Measurements from ENCODE around the gene ATP2C2. TPM values are rescaled to one million over a fixed set of nuclear protein-coding genes. Genes with fewer than 3 reads are reported as not detected.

Gene ATP2C2
- total RNA-seq, 1 experiment from 2014 or later, result 20.3 TPM

- Histone ChIP-seq H4K20me1 (ENCODE audit: insufficient read depth) (no peaks in the 10 kb centered on the region), H3K79me2 (ENCODE audit: insufficient read depth, low read length) (no peaks in the 10 kb centered on the region), H3K4me3 (replicated peaks in 1 of 2; ENCODE audit: low read depth in 1 of 2, low read length in 2 of 2) (no peak overlapping the region), H3K27ac (ENCODE audit: low read depth, low read length) (no peak overlapping the region), H3K9ac (ENCODE audit: low read length) (no peak overlapping the region), H3K4me1 (ENCODE audit: control insufficient read depth in 1 of 2, insufficient read depth in 2 of 2, low read length in 2 of 2) (no peaks in the 10 kb centered on the region), H3K9me3 (ENCODE audit: control insufficient read depth in 1 of 2, insufficient read depth in 1 of 2, low read depth in 1 of 2, low read length in 2 of 2) (no peaks in the 10 kb centered on the region), H3K36me3 (ENCODE audit: control insufficient read depth in 1 of 2, insufficient read depth in 2 of 2, low read length in 2 of 2) (no peaks in the 10 kb centered on the region), H3K27me3 (ENCODE audit: insufficient read depth, low read length) (no peaks in the 10 kb centered on the region), H3K9me2 (ENCODE audit: insufficient read depth) (no peaks in the 10 kb centered on the region), H3K4me2 (ENCODE audit: low read length) (no peak overlapping the region), H2AFZ (ENCODE audit: low read depth, low read length, poor library complexity, severe bottlenecking) (no peak overlapping the region)
- ChIA-PET RAD21 (ENCODE audit: low non-redundant PET in 1 of 2, low total read pairs in 2 of 2, uncharacterized antibody in 2 of 2, unreplicated experiment in 2 of 2) (no interaction called here), POLR2A (no interaction called here), CTCF (no interaction called here)
- intact Hi-C loops (cut with micrococcal nuclease), result no loop called here
- DNase-seq (ENCODE audit: low read depth, low spot score), result no peak
- no peak for ATAC-seq
- no peak for TF ChIP-seq YY1 (IDR thresholded peaks at IDR 0.05; ENCODE audit: extremely low read depth, insufficient replicate concordance, low read depth, low read length)
- TF ChIP-seq EZH2 (IDR thresholded peaks at IDR 0.05), result no peak
- no peak for TF ChIP-seq CTCF (IDR thresholded peaks at IDR 0.05 in 2 of 3, conservative IDR thresholded peaks at IDR 0.05 in 1 of 3; ENCODE audit: borderline replicate concordance in 1 of 3, insufficient read depth in 1 of 3, low read depth in 2 of 3, low read length in 2 of 3)
- no TSS peak for BruUV-seq (replicated peaks)
These were observed 36.0 kb downstream of the ATP2C2 start for GRCh38 chr16:84404324-84404723.

GRCh38 chr16:84404936-84405639 is 36.8 kb downstream of the ATP2C2 start:
- Histone ChIP-seq H3K27me3 (ENCODE audit: insufficient read depth, low read length) (no peaks in the 10 kb centered on the region), H3K79me2 (ENCODE audit: insufficient read depth, low read length) (no peaks in the 10 kb centered on the region), H3K27ac (ENCODE audit: low read depth, low read length) (no peak overlapping the region), H3K4me2 (ENCODE audit: low read length) (no peak overlapping the region), H4K20me1 (ENCODE audit: insufficient read depth) (no peaks in the 10 kb centered on the region), H3K9me2 (ENCODE audit: insufficient read depth) (no peaks in the 10 kb centered on the region), H3K4me3 (replicated peaks in 1 of 2; ENCODE audit: low read depth in 1 of 2, low read length in 2 of 2) (no peak overlapping the region), H3K9me3 (ENCODE audit: control insufficient read depth in 1 of 2, insufficient read depth in 1 of 2, low read depth in 1 of 2, low read length in 2 of 2) (no peaks in the 10 kb centered on the region), H2AFZ (ENCODE audit: low read depth, low read length, poor library complexity, severe bottlenecking) (no peak overlapping the region), H3K4me1 (ENCODE audit: control insufficient read depth in 1 of 2, insufficient read depth in 2 of 2, low read length in 2 of 2) (no peaks in the 10 kb centered on the region), H3K36me3 (ENCODE audit: control insufficient read depth in 1 of 2, insufficient read depth in 2 of 2, low read length in 2 of 2) (no peaks in the 10 kb centered on the region), H3K9ac (ENCODE audit: low read length) (no peak overlapping the region)
- RAD21 ChIA-PET (ENCODE audit: low non-redundant PET in 1 of 2, low total read pairs in 2 of 2, uncharacterized antibody in 2 of 2, unreplicated experiment in 2 of 2), result no interaction called here
- POLR2A ChIA-PET, result no interaction called here
- no TSS peak for BruUV-seq (replicated peaks)
- intact Hi-C loops (cut with micrococcal nuclease), result no loop called here
- DNase-seq (ENCODE audit: low read depth, low spot score) (no peak), ATAC-seq (no peak)
- CTCF ChIA-PET, result no interaction called here
- no peak for TF ChIP-seq CBX3 (IDR thresholded peaks at IDR 0.05; ENCODE audit: low read depth)
- no peak for TF ChIP-seq MAX (IDR thresholded peaks at IDR 0.05)
- TF ChIP-seq ZFX (IDR thresholded peaks at IDR 0.05), result no peak; the same call in 1 of the 2 replicates
- TF ChIP-seq POLR2AphosphoS5 (IDR thresholded peaks at IDR 0.05; ENCODE audit: low read depth, low read length), result no peak
- no peak for TF ChIP-seq SIN3A (IDR thresholded peaks at IDR 0.05; ENCODE audit: low read depth)
- no peak for TF ChIP-seq YY1 (IDR thresholded peaks at IDR 0.05; ENCODE audit: extremely low read depth, insufficient replicate concordance, low read depth, low read length)
- no peak for TF ChIP-seq POLR2A (IDR thresholded peaks at IDR 0.05; ENCODE audit: borderline replicate concordance, extremely low read depth, insufficient read depth, insufficient read length)
- TF ChIP-seq ATF3 (IDR thresholded peaks at IDR 0.05), result no peak
- no peak for TF ChIP-seq CTCF (IDR thresholded peaks at IDR 0.05 in 2 of 3, conservative IDR thresholded peaks at IDR 0.05 in 1 of 3; ENCODE audit: borderline replicate concordance in 1 of 3, insufficient read depth in 1 of 3, low read depth in 2 of 3, low read length in 2 of 3)
- no peak for TF ChIP-seq SP1 (IDR thresholded peaks at IDR 0.05; ENCODE audit: low read depth)
- TF ChIP-seq ZNF274 (IDR thresholded peaks at IDR 0.05; ENCODE audit: low read depth, low read length), result no peak
- TF ChIP-seq JUND (IDR thresholded peaks at IDR 0.05), result no peak
- TF ChIP-seq EGR1 (IDR thresholded peaks at IDR 0.05; ENCODE audit: low read depth), result no peak

All from HCT116 (cell line).